Neutrophil (primary cell): Measurements from ENCODE around the gene MCM6.
"Not testable (repeated sequence)": the region's sequence is repeated elsewhere in the genome, so short reads cannot be mapped to it uniquely, and the experiment has no call there.

ENCODE experiments used
- H3K27ac ChIP-seq: fragments of 200-600 bp; sonication (generic); 2 replicates; pipeline ENCODE4 v1.5.1; 2016; ENCODE audit warnings: mild to moderate bottlenecking, moderate library complexity
- H3K27me3 ChIP-seq: fragments of 200-600 bp; sonication (generic); 2 replicates; pipeline ENCODE4 v1.6.0; 2016; ENCODE audit warnings: mild to moderate bottlenecking
- H3K36me3 ChIP-seq: fragments of 200-600 bp; sonication (generic); 2 replicates; pipeline ENCODE4 v1.5.1; 2017
- H3K4me1 ChIP-seq, 2 experiments: fragments of 200-600 bp in 1 of 2; sonication (generic) in 1 of 2; 1 replicate in 1 of 2; 2 replicates in 1 of 2; pipeline versions ENCODE4 v1.5.1 to v1.6.1; 2013 to 2016; ENCODE audit warnings: low read depth in 1 of 2, low read length in 1 of 2, mild to moderate bottlenecking in 1 of 2, moderate library complexity in 1 of 2; ENCODE audit not compliant: control insufficient read depth in 1 of 2, insufficient read depth in 1 of 2
- H3K4me3 ChIP-seq, 2 experiments: fragments of 200-600 bp in 1 of 2; sonication (generic) in 1 of 2; 1 replicate in 1 of 2; 2 replicates in 1 of 2; pipeline ENCODE4 v1.5.1; 2013 to 2016; ENCODE audit warnings: low read depth in 1 of 2, low read length in 1 of 2, mild to moderate bottlenecking in 1 of 2, moderate library complexity in 1 of 2
- H3K9me3 ChIP-seq: fragments of 200-600 bp; sonication (generic); 2 replicates; pipeline ENCODE4 v1.5.1; 2016
- CTCF ChIP-seq: fragments of 200-600 bp; sonication (generic); IDR thresholded peaks from 2 replicates; pipeline ENCODE4 v1.5.1; 2016; ENCODE audit warnings: antibody characterized with exemption

MCM6 gene

GRCh38 chr2:135799738-135800137 is 76.5 kb downstream of the MCM6 start:
- no peaks in the 10 kb centered on the region for H3K36me3 ChIP-seq
- H3K4me1 ChIP-seq: peaks cover 0 to 6% of the 10 kb centered on the region in 2 experiments
- no peak overlapping the region for H3K27ac ChIP-seq
- H3K9me3 ChIP-seq: no peaks in the 10 kb centered on the region
- no peak for TF ChIP-seq CTCF
- peaks cover 5% of the 10 kb centered on the region for H3K27me3 ChIP-seq
- no peak overlapping the region for H3K4me3 ChIP-seq

- H3K4me3 ChIP-seq: no peak overlapping the region
- peaks cover 0 to 6% of the 10 kb centered on the region in 2 experiments for H3K4me1 ChIP-seq
- no peak overlapping the region for H3K27ac ChIP-seq
- no peak for TF ChIP-seq CTCF
- H3K27me3 ChIP-seq: peaks cover 10% of the 10 kb centered on the region
- H3K9me3 ChIP-seq: no peaks in the 10 kb centered on the region
- no peaks in the 10 kb centered on the region for H3K36me3 ChIP-seq
These were observed 77.5 kb downstream of the MCM6 start for GRCh38 chr2:135798762-135799161.

GRCh38 chr2:135798275-135798705 is 78.0 kb downstream of the MCM6 start:
- TF ChIP-seq CTCF: no peak
- Histone ChIP-seq H3K4me1 (peaks cover 0 to 6% of the 10 kb centered on the region in 2 experiments), H3K36me3 (no peaks in the 10 kb centered on the region), H3K27me3 (peaks cover 10% of the 10 kb centered on the region), H3K9me3 (no peaks in the 10 kb centered on the region), H3K27ac (no peak overlapping the region), H3K4me3 (no peak overlapping the region)

GRCh38 chr2:135797497-135798274 is 78.6 kb downstream of the MCM6 start:
- Histone ChIP-seq H3K36me3 (no peaks in the 10 kb centered on the region), H3K27me3 (peaks cover 10% of the 10 kb centered on the region), H3K9me3 (no peaks in the 10 kb centered on the region), H3K4me1 (peaks cover 0 to 6% of the 10 kb centered on the region in 2 experiments), H3K4me3 (no peak overlapping the region), H3K27ac (no peak overlapping the region)
- peak; percentile 90 for TF ChIP-seq CTCF

- no peaks in the 10 kb centered on the region for H3K36me3 ChIP-seq
- H3K9me3 ChIP-seq: no peaks in the 10 kb centered on the region
- TF ChIP-seq CTCF: no peak
- no peak overlapping the region for H3K4me3 ChIP-seq
- H3K27ac ChIP-seq: no peak overlapping the region
- H3K4me1 ChIP-seq: peaks cover 0 to 6% of the 10 kb centered on the region in 2 experiments
- H3K27me3 ChIP-seq: peaks cover 10% of the 10 kb centered on the region
These were observed 79.6 kb downstream of the MCM6 start for GRCh38 chr2:135796606-135797005.

- H3K27ac ChIP-seq, H3K9me3 ChIP-seq, H3K4me3 ChIP-seq, H3K27me3 ChIP-seq, H3K36me3 ChIP-seq, H3K4me1 ChIP-seq: not testable (repeated sequence)
These were observed 80.6 kb downstream of the MCM6 start for GRCh38 chr2:135795641-135796040.
